CD4-positive, alpha-beta T cell treated with Interferon gamma for 1 hour (primary cell): ENCODE results near the gene RTP2.

ENCODE experiments used
- DNase-seq: peaks from one replicate; pipeline ENCODE4 v3.0.0-alpha.2; 2020

The RTP2 gene

GRCh38 chr3:187665764-187666402 lies 36.5 kb downstream of the RTP2 start:
- DNase-seq = no peak

GRCh38 chr3:187665010-187665409 lies 37.3 kb downstream of the RTP2 start:
- DNase-seq = no peak

- DNase-seq = no peak
Observed at GRCh38 chr3:187662848-187663409, 39.4 kb downstream of the RTP2 start.

GRCh38 chr3:187661267-187661666 lies 41.1 kb downstream of the RTP2 start:
- DNase-seq = no peak

- DNase-seq = no peak
Observed at GRCh38 chr3:187651282-187651681, 51.1 kb downstream of the RTP2 start.
